Activated naive CD4-positive, alpha-beta T cell treated with anti-CD3 and anti-CD28 coated beads, Interleukin-2, amount 50 U/mL, for 16 hours (primary cell): ENCODE measurements around the gene NEAT1.
"Not testable (repeated sequence)": the region's sequence is repeated elsewhere in the genome, so short reads cannot be mapped to it uniquely, and the experiment has no call there.

Experiments
- DNase-seq: peaks from one replicate; pipeline ENCODE4 v3.0.0-alpha.2; 2020

NEAT1 gene

GRCh38 chr11:65411681-65412070, 10.9 kb upstream of the NEAT1 start:
- no peak for DNase-seq

GRCh38 chr11:65412271-65413076, 10.1 kb upstream of the NEAT1 start:
- DNase-seq, result no peak

GRCh38 chr11:65413077-65413664, 9.4 kb upstream of the NEAT1 start:
- DNase-seq, result not testable (repeated sequence)

- DNase-seq, result no peak
These were observed 7.7 kb upstream of the NEAT1 start for GRCh38 chr11:65414776-65415498.

GRCh38 chr11:65415499-65416340, 6.9 kb upstream of the NEAT1 start:
- DNase-seq, result no peak

- DNase-seq, result peak; percentile 92
These were observed 6.2 kb upstream of the NEAT1 start for GRCh38 chr11:65416341-65416824.

GRCh38 chr11:65416841-65417701, 5.5 kb upstream of the NEAT1 start:
- no peak for DNase-seq

- no peak for DNase-seq
These were observed 4.7 kb upstream of the NEAT1 start for GRCh38 chr11:65417702-65418430.

- DNase-seq, result no peak
These were observed 4.2 kb upstream of the NEAT1 start for GRCh38 chr11:65418431-65418680.

GRCh38 chr11:65418681-65419459, 3.7 kb upstream of the NEAT1 start:
- peak; percentile 76 for DNase-seq

- DNase-seq, result no peak
These were observed 3.2 kb upstream of the NEAT1 start for GRCh38 chr11:65419460-65419771.

- peak; percentile 43 for DNase-seq
These were observed 2.7 kb upstream of the NEAT1 start for GRCh38 chr11:65419772-65420481.

GRCh38 chr11:65420506-65420905, 2.1 kb upstream of the NEAT1 start:
- no peak for DNase-seq

- peak; percentile 86 for DNase-seq
These were observed 1.4 kb upstream of the NEAT1 start for GRCh38 chr11:65420979-65421793.

- peak; percentile 92 for DNase-seq
These were observed 585 bp upstream of the NEAT1 start for GRCh38 chr11:65421794-65422632.

- DNase-seq, result peak; percentile 37
These were observed 1.1 kb downstream of the NEAT1 start for GRCh38 chr11:65423516-65424204.
